IMR-90 (cell line): Measurements from ENCODE around the gene USP35. TPM values are rescaled to one million over a fixed set of nuclear protein-coding genes. Genes with fewer than 3 reads are reported as not detected.

Experiments
- ATAC-seq: fragments of 200-7000 bp; cut with Tn5 transposase; 2 replicates; pipeline ENCODE4 v1.9.1; 2020; ENCODE audit warnings: low read depth, mild to moderate bottlenecking, moderate library complexity
- BruUV-seq: library from RNA; stranded (reverse); fragments of 400-500 nt; replicated peaks from 2 replicates; lab custom pipeline; 2021; lab: Mats Ljungman, UMichigan
- CTCF ChIA-PET: fragments of 300-600 bp; formaldehyde crosslinking; extraction: SDS; loops from one replicate; lab custom pipeline; 2021; ENCODE audit warnings: antibody characterized with exemption; lab: Yijun Ruan, JAX
- POLR2A ChIA-PET: fragments of 300-600 bp; sonication (Branson Sonifier 250); formaldehyde crosslinking; loops from one replicate; lab custom pipeline; 2022; ENCODE audit warnings: antibody characterized with exemption; ENCODE audit not compliant: unreplicated experiment; lab: Charles Lee
- DNase-seq: peaks from one replicate; pipeline ENCODE4 v3.0.0; 2013
- H2AFZ ChIP-seq: replicated peaks from 2 replicates; pipeline ENCODE3; 2013; ENCODE audit warnings: low read length, mild to moderate bottlenecking; ENCODE audit not compliant: poor library complexity
- H2AK5ac ChIP-seq: 2 replicates; pipeline ENCODE4 v1.6.1; 2013; ENCODE audit warnings: low read depth, low read length, inconsistent platforms
- H2AK9ac ChIP-seq: replicated peaks from 2 replicates; pipeline ENCODE3; 2013; ENCODE audit warnings: mild to moderate bottlenecking, low read depth, low read length, moderate library complexity; ENCODE audit not compliant: poor library complexity
- H2BK120ac ChIP-seq: 2 replicates; pipeline ENCODE4 v1.6.1; 2013; ENCODE audit warnings: low read depth, low read length, inconsistent platforms
- H2BK15ac ChIP-seq: 3 replicates; pipeline ENCODE4 v1.6.1; 2013; ENCODE audit warnings: low read depth, low read length, inconsistent platforms
- H2BK20ac ChIP-seq: 2 replicates; pipeline ENCODE4 v1.6.1; 2013; ENCODE audit warnings: low read depth, mild to moderate bottlenecking, inconsistent platforms, low read length, moderate library complexity
- H2BK5ac ChIP-seq: 2 replicates; pipeline ENCODE4 v1.6.1; 2013; ENCODE audit warnings: mild to moderate bottlenecking, low read depth, low read length, inconsistent platforms; ENCODE audit not compliant: poor library complexity, severe bottlenecking
- H3K14ac ChIP-seq: replicated peaks from 2 replicates; pipeline ENCODE4 v1.6.1; 2013; ENCODE audit warnings: low read depth, low read length, inconsistent platforms
- H3K18ac ChIP-seq: 2 replicates; pipeline ENCODE4 v1.6.1; 2013; ENCODE audit warnings: low read depth, low read length, control low read depth
- H3K23ac ChIP-seq: 2 replicates; pipeline ENCODE4 v1.6.1; 2013; ENCODE audit warnings: low read depth, low read length, inconsistent platforms
- H3K27ac ChIP-seq: 2 replicates; pipeline ENCODE4 v1.5.1; 2013; ENCODE audit warnings: mild to moderate bottlenecking, control low read depth, low read length; ENCODE audit not compliant: insufficient read depth
- H3K27me3 ChIP-seq: 2 replicates; pipeline ENCODE4 v1.6.1; 2013; ENCODE audit warnings: low read length; ENCODE audit not compliant: control insufficient read depth, insufficient read depth
- H3K36me3 ChIP-seq: 2 replicates; pipeline ENCODE4 v1.6.1; 2013; ENCODE audit warnings: low read length, mixed read lengths; ENCODE audit not compliant: control insufficient read depth, insufficient read depth
- H3K4ac ChIP-seq: 2 replicates; pipeline ENCODE4 v1.6.1; 2013; ENCODE audit warnings: low read depth, low read length, inconsistent platforms
- H3K4me1 ChIP-seq: 2 replicates; pipeline ENCODE4 v1.6.1; 2013; ENCODE audit warnings: low read length, mixed read lengths; ENCODE audit not compliant: control insufficient read depth, insufficient read depth
- H3K4me2 ChIP-seq: 2 replicates; pipeline ENCODE4 v1.6.1; 2013; ENCODE audit warnings: low read depth, mild to moderate bottlenecking, control low read depth, low read length, moderate library complexity
- H3K4me3 ChIP-seq: 2 replicates; pipeline ENCODE4 v1.5.1; 2013; ENCODE audit warnings: low read depth, mild to moderate bottlenecking, control low read depth, low read length, moderate library complexity; ENCODE audit not compliant: insufficient read depth
- H3K56ac ChIP-seq: 2 replicates; pipeline ENCODE4 v1.6.1; 2013; ENCODE audit warnings: low read length, inconsistent platforms; ENCODE audit not compliant: insufficient read depth; ENCODE audit errors: extremely low read depth
- H3K79me1 ChIP-seq, 2 experiments: 2 replicates each; pipeline ENCODE4 v1.6.1; 2013; ENCODE audit warnings: low read length in 2 of 2, inconsistent platforms in 1 of 2, low read depth in 1 of 2
- H3K9ac ChIP-seq: 2 replicates; pipeline ENCODE4 v1.6.1; 2013; ENCODE audit warnings: low read depth, low read length, control low read depth
- H3K9me1 ChIP-seq: 2 replicates; pipeline ENCODE4 v1.6.1; 2013; ENCODE audit warnings: low read length, inconsistent platforms; ENCODE audit not compliant: insufficient read depth
- H3K9me3 ChIP-seq: 2 replicates; pipeline ENCODE4 v1.6.1; 2013; ENCODE audit warnings: low read length; ENCODE audit not compliant: control insufficient read depth, insufficient read depth
- H4K20me1 ChIP-seq: 2 replicates; pipeline ENCODE4 v1.6.1; 2013; ENCODE audit warnings: low read length, inconsistent platforms; ENCODE audit not compliant: insufficient read depth
- H4K5ac ChIP-seq: 2 replicates; pipeline ENCODE4 v1.6.1; 2013; ENCODE audit warnings: mild to moderate bottlenecking, low read depth, low read length, control low read depth
- H4K8ac ChIP-seq, 2 experiments: 2 replicates each; pipeline ENCODE4 v1.6.1; 2013; ENCODE audit warnings: low read depth in 2 of 2, low read length in 2 of 2, control low read depth in 1 of 2, inconsistent platforms in 1 of 2
- H4K91ac ChIP-seq: 2 replicates; pipeline ENCODE4 v1.6.1; 2013; ENCODE audit warnings: low read depth, low read length, inconsistent platforms; ENCODE audit not compliant: insufficient read depth
- BHLHE40 ChIP-seq: fragments of 150-350 bp; IDR thresholded peaks from 2 replicates; pipeline ENCODE4 v1.6.1; 2016; ENCODE audit warnings: mild to moderate bottlenecking, low read depth, low read length
- CEBPB ChIP-seq: IDR thresholded peaks from 2 replicates; pipeline ENCODE4 v1.6.1; 2012; ENCODE audit warnings: low read depth, low read length, improper control_type of control experiment
- CHD1 ChIP-seq: IDR thresholded peaks from 2 replicates; pipeline ENCODE4 v1.6.1; 2012; ENCODE audit warnings: low read depth, low read length, improper control_type of control experiment
- CTCF ChIP-seq: conservative IDR thresholded peaks from 2 replicates; pipeline ENCODE4 v1.5.1; 2012; ENCODE audit warnings: mild to moderate bottlenecking, low read depth, low read length, improper control_type of control experiment
- ELK1 ChIP-seq: fragments of 150-350 bp; IDR thresholded peaks from 2 replicates; pipeline ENCODE4 v1.6.1; 2016; ENCODE audit warnings: low read depth, mild to moderate bottlenecking, low read length, moderate library complexity, borderline replicate concordance
- FOS ChIP-seq: fragments of 150-350 bp; IDR thresholded peaks from 2 replicates; pipeline ENCODE4 v1.6.1; 2016; ENCODE audit warnings: low read depth, low read length
- MAFK ChIP-seq: IDR thresholded peaks from 2 replicates; pipeline ENCODE4 v1.6.1; 2012; ENCODE audit warnings: low read depth, low read length, improper control_type of control experiment
- MAZ ChIP-seq: IDR thresholded peaks from 2 replicates; pipeline ENCODE4 v1.6.1; 2012; ENCODE audit warnings: low read depth, mild to moderate bottlenecking, low read length, improper control_type of control experiment, moderate library complexity, borderline replicate concordance
- MXI1 ChIP-seq: IDR thresholded peaks from 2 replicates; pipeline ENCODE4 v1.6.1; 2012; ENCODE audit warnings: low read depth, mild to moderate bottlenecking, low read length, moderate library complexity, borderline replicate concordance
- NFE2L2 ChIP-seq: fragments of 150-350 bp; IDR thresholded peaks from 2 replicates; pipeline ENCODE4 v1.6.1; 2016; ENCODE audit warnings: low read depth, mild to moderate bottlenecking, low read length
- POLR2A ChIP-seq: IDR thresholded peaks from 2 replicates; pipeline ENCODE4 v1.6.1; 2012; ENCODE audit warnings: mild to moderate bottlenecking, low read depth, low read length
- RAD21 ChIP-seq: IDR thresholded peaks from 2 replicates; pipeline ENCODE4 v1.6.1; 2012; ENCODE audit warnings: low read length, improper control_type of control experiment
- RFX5 ChIP-seq: IDR thresholded peaks from 2 replicates; pipeline ENCODE4 v1.8.0; 2012; ENCODE audit warnings: low read depth, mild to moderate bottlenecking, low read length, moderate library complexity
- SMC3 ChIP-seq: fragments of 150-350 bp; IDR thresholded peaks from 2 replicates; pipeline ENCODE4 v1.6.1; 2016; ENCODE audit warnings: low read depth, mild to moderate bottlenecking, antibody characterized with exemption, low read length, moderate library complexity
- USF2 ChIP-seq: fragments of 150-350 bp; IDR thresholded peaks from 2 replicates; pipeline ENCODE4 v1.6.1; 2017; ENCODE audit warnings: mild to moderate bottlenecking, antibody characterized with exemption, low read length, low read depth
- WGBS, 2 experiments: methylation state at CpG; one replicate each; pipeline versions ENCODE4 v1.1.5 to v1.1.7; 2013; ENCODE audit warnings: missing lambda C conversion rate in 2 of 2; ENCODE audit not compliant: insufficient read length in 1 of 2; ENCODE audit errors: extremely low coverage in 2 of 2; 5-methylcytosine and 5-hydroxymethylcytosine counted together
- dilution Hi-C: fragments of 300-500 bp; cut with HindIII; formaldehyde crosslinking; loops from one replicate; pipeline ENCODE4 v1.14.3; 2018; ENCODE audit warnings: low sequenced_read_pairs; ENCODE audit not compliant: unreplicated experiment
- in situ Hi-C: fragments of 300-500 bp; cut with MboI; formaldehyde crosslinking; loops from 3 replicates; pipeline ENCODE4 v1.14.3; 2019; ENCODE audit warnings: low sequenced_read_pairs, inconsistent platforms, mixed read lengths
- intact Hi-C: fragments of 100-400 bp; cut with micrococcal nuclease; formaldehyde crosslinking; loops from 2 replicates; pipeline ENCODE4 v1.10.0; 2022
- polyA plus RNA-seq, 3 experiments: library from polyadenylated mRNA; depleted of rRNA; stranded (reverse); fragments of >200 nt; gene quantifications; 2 replicates each; pipeline ENCODE4 v1.2.3, GENCODE V29; 2012; ENCODE audit warnings: low replicate concordance in 1 of 3
- total RNA-seq: library from RNA; depleted of rRNA; stranded (reverse); fragments of >200 nt; gene quantifications from 2 replicates; pipeline ENCODE4 v1.2.3, GENCODE V29; 2012

USP35 gene
- total and polyA plus RNA-seq, 2 of the 4 experiments (the other 2 are of a cell fraction): 2.7 to 11.3 TPM

GRCh38 chr11:78257654-78258053, 68.9 kb downstream of the USP35 start:
- CTCF ChIA-PET: interaction anchor here (0.5 kb wide), 1 partner anchor 93 kb away, joined by 6 read pairs; no protein-coding TSS in a partner anchor
- Histone ChIP-seq H2AK5ac (no peak overlapping the region), H3K18ac (no peak overlapping the region), H3K9me1 (0 out of 2 replicates have a peak, but pooled peaks cover 6% of the 10 kb centered on the region), H2BK5ac (no peak overlapping the region), H2AK9ac (no peak overlapping the region), H3K23ac (no peak overlapping the region), H4K8ac (no peak overlapping the region), H3K9me3 (no peaks in the 10 kb centered on the region), H2BK20ac (no peak overlapping the region), H3K4me2 (no peak overlapping the region), H3K4ac (no peak overlapping the region), H2BK120ac (no peak overlapping the region), H3K27me3 (no peaks in the 10 kb centered on the region), H3K56ac (no peak overlapping the region), H3K4me1 (peaks cover 8% of the 10 kb centered on the region), H3K36me3 (no peaks in the 10 kb centered on the region), H3K4me3 (no peak overlapping the region), H3K27ac (no peak overlapping the region), H3K79me1 (peaks cover 5 to 8% of the 10 kb centered on the region in 2 experiments; a peak in 3 of 4 replicates), H4K5ac (no peak overlapping the region), H2BK15ac (no peak overlapping the region), H3K14ac (no peak overlapping the region), H3K9ac (no peak overlapping the region), H4K91ac (no peak overlapping the region), H2AFZ (no peak overlapping the region), H4K20me1 (no peaks in the 10 kb centered on the region; the same call in 1 of the 2 replicates)
- no CpG with 5 or more reads among the region's 3 CpGs for WGBS, 2 experiments
- ATAC-seq (no peak), DNase-seq (no peak)
- intact Hi-C loops: no loop called here
- POLR2A ChIA-PET: no interaction called here
- no peak for TF ChIP-seq ELK1
- TF ChIP-seq POLR2A: no peak
- TF ChIP-seq SMC3: no peak
- TF ChIP-seq BHLHE40: no peak
- no peak for TF ChIP-seq CTCF
- TF ChIP-seq MXI1: no peak
- TF ChIP-seq RAD21: no peak
- no peak for TF ChIP-seq MAFK
- no peak for TF ChIP-seq FOS
- TF ChIP-seq CEBPB: no peak
- TF ChIP-seq MAZ: no peak
- no peak for TF ChIP-seq CHD1
- TF ChIP-seq USF2: no peak
- no peak for TF ChIP-seq RFX5
- no peak for TF ChIP-seq NFE2L2
- no TSS peak for BruUV-seq
- dilution Hi-C loops: no loop called here
- in situ Hi-C loops: no loop called here
